Neural progenitor cell (in vitro differentiated cells): Measurements from ENCODE around the gene FBXO46. TPM values are rescaled to one million over a fixed set of nuclear protein-coding genes. Genes with fewer than 3 reads are reported as not detected.
A peak's percentile ranks its signal among the peaks of the same experiment; 100 is the strongest.

Source experiments
- DNase-seq: peaks from one replicate; pipeline ENCODE4 v3.0.0-alpha.2; 2016; ENCODE audit warnings: low spot score
- H2AFZ ChIP-seq: fragments of 200-600 bp; sonication (generic); replicated peaks from 2 replicates; pipeline ENCODE4 v1.6.1; 2016; ENCODE audit warnings: antibody characterized with exemption
- H3F3A ChIP-seq: fragments of 200-600 bp; sonication (generic); 2 replicates; pipeline ENCODE4 v1.6.1; 2016; ENCODE audit warnings: antibody characterized with exemption, low read depth
- H3K27ac ChIP-seq: fragments of 200-600 bp; sonication (generic); 2 replicates; pipeline ENCODE4 v1.5.1; 2016; ENCODE audit warnings: mild to moderate bottlenecking
- H3K27me3 ChIP-seq: fragments of 200-600 bp; sonication (generic); 2 replicates; pipeline ENCODE4 v1.6.1; 2016; ENCODE audit warnings: mild to moderate bottlenecking, moderate library complexity
- H3K36me3 ChIP-seq: fragments of 200-600 bp; sonication (generic); 2 replicates; pipeline ENCODE4 v1.5.1; 2016
- H3K4me1 ChIP-seq: fragments of 200-600 bp; sonication (generic); 2 replicates; pipeline ENCODE4 v1.6.1; 2016; ENCODE audit warnings: mixed run types
- H3K4me2 ChIP-seq: fragments of 200-600 bp; sonication (generic); 2 replicates; pipeline ENCODE4 v1.6.1; 2016
- H3K4me3 ChIP-seq: fragments of 200-600 bp; sonication (generic); 2 replicates; pipeline ENCODE4 v1.5.1; 2016
- H3K79me2 ChIP-seq: fragments of 200-600 bp; sonication (generic); 2 replicates; pipeline ENCODE4 v1.6.1; 2016; ENCODE audit warnings: low read depth
- H3K9ac ChIP-seq: fragments of 200-600 bp; sonication (generic); 2 replicates; pipeline ENCODE4 v1.6.1; 2016
- H3K9me3 ChIP-seq: fragments of 200-600 bp; sonication (generic); 2 replicates; pipeline ENCODE4 v1.5.1; 2016; ENCODE audit warnings: low read depth
- H4K20me1 ChIP-seq: fragments of 200-600 bp; sonication (generic); 2 replicates; pipeline ENCODE4 v1.6.1; 2016; ENCODE audit warnings: low read depth
- H3K27ac Mint-ChIP-seq: 3 replicates; pipeline ENCODE4 v1.8.0; 2021; ENCODE audit warnings: mixed read lengths
- H3K27me3 Mint-ChIP-seq: 2 replicates; pipeline ENCODE4 v1.8.0; 2022; ENCODE audit warnings: low read depth, mild to moderate bottlenecking, inconsistent platforms, moderate library complexity, mixed read lengths; ENCODE audit not compliant: insufficient read depth
- H3K36me3 Mint-ChIP-seq: 3 replicates; pipeline ENCODE4 v1.8.0; 2021; ENCODE audit warnings: mixed read lengths
- H3K4me1 Mint-ChIP-seq: 3 replicates; pipeline ENCODE4 v1.8.0; 2021; ENCODE audit warnings: mixed read lengths
- H3K4me3 Mint-ChIP-seq: 3 replicates; pipeline ENCODE4 v1.8.0; 2021; ENCODE audit warnings: mild to moderate bottlenecking, moderate library complexity, mixed read lengths
- H3K9me3 Mint-ChIP-seq: 3 replicates; pipeline ENCODE4 v1.8.0; 2020; ENCODE audit warnings: mixed read lengths
- EZH2 ChIP-seq: fragments of 200-600 bp; sonication (generic); IDR thresholded peaks from 2 replicates; pipeline ENCODE4 v1.6.1; 2017; ENCODE audit warnings: antibody characterized with exemption, mild to moderate bottlenecking, moderate library complexity
- EZH2phosphoT487 ChIP-seq: fragments of 200-600 bp; sonication (generic); IDR thresholded peaks from 2 replicates; pipeline ENCODE4 v1.6.1; 2017; ENCODE audit warnings: antibody characterized with exemption
- total RNA-seq: library from RNA; depleted of rRNA; stranded (reverse); fragments of >200 nt; gene quantifications from 2 replicates; pipeline ENCODE4 v1.2.3, GENCODE V29; 2015; ENCODE audit warnings: low replicate concordance
- TF ChIP-seq, protein P1 (sequence below): fragments of 200-600 bp; sonication (generic); IDR thresholded peaks from 2 replicates; pipeline ENCODE4 v1.5.1; 2017; ENCODE audit warnings: antibody characterized with exemption, mild to moderate bottlenecking

The FBXO46 gene
- total RNA-seq, 1 donor from 2014 or later: 7.5 TPM

DNA sequence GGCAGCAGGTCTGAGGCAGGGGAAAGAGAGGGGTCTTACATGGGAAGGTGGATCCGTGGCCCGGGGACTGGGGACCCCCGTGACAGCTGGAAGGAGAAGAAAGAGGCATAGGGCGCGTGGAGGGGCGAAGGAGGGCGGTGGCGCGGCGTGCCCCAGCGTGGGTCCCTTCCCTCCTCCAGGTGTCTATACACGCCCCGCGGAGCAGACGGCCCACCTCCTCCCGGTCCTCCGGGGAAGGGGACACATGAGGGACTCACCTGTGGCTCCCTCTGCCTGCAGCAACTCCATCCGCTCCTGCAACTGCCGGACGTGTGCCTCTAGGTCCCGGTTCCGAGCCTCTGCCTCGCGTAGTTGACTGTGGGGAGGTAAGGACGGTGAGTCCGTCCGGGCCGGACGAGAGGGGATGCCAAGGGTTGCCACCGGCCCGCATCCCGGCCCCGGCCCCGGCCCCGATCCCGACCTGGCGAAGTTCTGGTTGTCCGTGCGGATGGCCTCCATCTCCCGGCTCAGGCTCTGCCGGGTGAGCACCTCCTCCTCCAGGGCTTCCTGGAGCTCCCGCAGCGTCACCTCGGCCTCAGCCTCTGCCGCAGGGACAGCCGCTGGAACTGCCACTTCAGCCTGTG is 40.7 kb upstream of the FBXO46 start:
- no peak for DNase-seq
- no peaks in the 10 kb centered on the region for H3K9me3 ChIP-seq
- H3K9me3 Mint-ChIP-seq: no peaks in the 10 kb centered on the region
- H3K36me3 ChIP-seq: no peaks in the 10 kb centered on the region
- H3K4me1 Mint-ChIP-seq: peaks cover 10% of the 10 kb centered on the region
- no peak for TF ChIP-seq EZH2
- TF ChIP-seq, protein P1, sequence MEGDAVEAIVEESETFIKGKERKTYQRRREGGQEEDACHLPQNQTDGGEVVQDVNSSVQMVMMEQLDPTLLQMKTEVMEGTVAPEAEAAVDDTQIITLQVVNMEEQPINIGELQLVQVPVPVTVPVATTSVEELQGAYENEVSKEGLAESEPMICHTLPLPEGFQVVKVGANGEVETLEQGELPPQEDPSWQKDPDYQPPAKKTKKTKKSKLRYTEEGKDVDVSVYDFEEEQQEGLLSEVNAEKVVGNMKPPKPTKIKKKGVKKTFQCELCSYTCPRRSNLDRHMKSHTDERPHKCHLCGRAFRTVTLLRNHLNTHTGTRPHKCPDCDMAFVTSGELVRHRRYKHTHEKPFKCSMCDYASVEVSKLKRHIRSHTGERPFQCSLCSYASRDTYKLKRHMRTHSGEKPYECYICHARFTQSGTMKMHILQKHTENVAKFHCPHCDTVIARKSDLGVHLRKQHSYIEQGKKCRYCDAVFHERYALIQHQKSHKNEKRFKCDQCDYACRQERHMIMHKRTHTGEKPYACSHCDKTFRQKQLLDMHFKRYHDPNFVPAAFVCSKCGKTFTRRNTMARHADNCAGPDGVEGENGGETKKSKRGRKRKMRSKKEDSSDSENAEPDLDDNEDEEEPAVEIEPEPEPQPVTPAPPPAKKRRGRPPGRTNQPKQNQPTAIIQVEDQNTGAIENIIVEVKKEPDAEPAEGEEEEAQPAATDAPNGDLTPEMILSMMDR: no peak
- H3K4me3 ChIP-seq: peak overlapping the region; percentile 77
- H3K79me2 ChIP-seq: peaks cover 23% of the 10 kb centered on the region
- no peaks in the 10 kb centered on the region for H3K27me3 ChIP-seq
- no peak overlapping the region for H3K9ac ChIP-seq
- peaks cover 56% of the 10 kb centered on the region for H3F3A ChIP-seq
- H4K20me1 ChIP-seq: peaks cover 23% of the 10 kb centered on the region
- peak overlapping the region; percentile 78 for H3K4me2 ChIP-seq
- H2AFZ ChIP-seq: no peak overlapping the region
- peaks cover 11% of the 10 kb centered on the region for H3K27me3 Mint-ChIP-seq
- H3K27ac Mint-ChIP-seq: peak overlapping the region; percentile 90
- peak overlapping the region; percentile 79 for H3K4me3 Mint-ChIP-seq
- peaks cover 8% of the 10 kb centered on the region for H3K36me3 Mint-ChIP-seq
- H3K27ac ChIP-seq: no peak overlapping the region
- H3K4me1 ChIP-seq: peaks cover 13% of the 10 kb centered on the region

DNA sequence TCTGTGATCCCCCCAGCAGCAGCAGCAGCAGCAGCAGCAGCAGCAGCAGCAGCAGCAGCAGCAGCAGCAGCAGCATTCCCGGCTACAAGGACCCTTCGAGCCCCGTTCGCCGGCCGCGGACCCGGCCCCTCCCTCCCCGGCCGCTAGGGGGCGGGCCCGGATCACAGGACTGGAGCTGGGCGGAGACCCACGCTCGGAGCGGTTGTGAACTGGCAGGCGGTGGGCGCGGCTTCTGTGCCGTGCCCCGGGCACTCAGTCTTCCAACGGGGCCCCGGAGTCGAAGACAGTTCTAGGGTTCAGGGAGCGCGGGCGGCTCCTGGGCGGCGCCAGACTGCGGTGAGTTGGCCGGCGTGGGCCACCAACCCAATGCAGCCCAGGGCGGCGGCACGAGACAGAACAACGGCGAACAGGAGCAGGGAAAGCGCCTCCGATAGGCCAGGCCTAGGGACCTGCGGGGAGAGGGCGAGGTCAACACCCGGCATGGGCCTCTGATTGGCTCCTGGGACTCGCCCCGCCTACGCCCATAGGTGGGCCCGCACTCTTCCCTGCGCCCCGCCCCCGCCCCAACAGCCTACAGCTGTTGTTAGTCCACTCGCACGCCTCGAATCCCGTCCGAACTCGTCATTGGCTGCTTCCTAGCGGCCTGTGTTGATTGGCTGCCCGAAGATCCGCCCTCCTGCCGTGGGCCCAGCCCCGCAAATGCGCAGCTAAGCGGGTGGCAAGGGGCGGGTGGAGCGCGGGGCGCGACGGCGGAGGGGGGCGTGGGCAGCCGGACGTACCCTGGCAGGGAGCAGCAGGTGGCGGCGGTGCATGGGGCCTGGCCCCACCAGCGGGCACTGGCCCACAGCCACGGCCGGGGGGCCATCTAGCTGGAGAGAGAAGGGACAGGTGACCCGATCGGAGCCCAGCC is 39.8 kb upstream of the FBXO46 start:
- H3K36me3 Mint-ChIP-seq: peaks cover 8% of the 10 kb centered on the region
- Histone ChIP-seq H4K20me1 (peaks cover 26% of the 10 kb centered on the region), H3K9me3 (no peaks in the 10 kb centered on the region), H3K27me3 (no peaks in the 10 kb centered on the region), H3K4me1 (peaks cover 15% of the 10 kb centered on the region), H2AFZ (peak overlapping the region; percentile 74), H3K4me2 (peak overlapping the region; percentile 96), H3K27ac (peak overlapping the region; percentile 91), H3K79me2 (peaks cover 25% of the 10 kb centered on the region), H3K36me3 (no peaks in the 10 kb centered on the region), H3K9ac (no peak overlapping the region), H3F3A (peaks cover 54% of the 10 kb centered on the region), H3K4me3 (peak overlapping the region; percentile 77)
- no peak for TF ChIP-seq EZH2phosphoT487
- TF ChIP-seq, protein P1: peak; percentile 87
- H3K4me3 Mint-ChIP-seq: peak overlapping the region; percentile 97
- H3K27ac Mint-ChIP-seq: peak overlapping the region; percentile 90
- H3K9me3 Mint-ChIP-seq: no peaks in the 10 kb centered on the region
- H3K27me3 Mint-ChIP-seq: peaks cover 10% of the 10 kb centered on the region
- H3K4me1 Mint-ChIP-seq: peaks cover 13% of the 10 kb centered on the region
- peak; percentile 99 for DNase-seq

DNA sequence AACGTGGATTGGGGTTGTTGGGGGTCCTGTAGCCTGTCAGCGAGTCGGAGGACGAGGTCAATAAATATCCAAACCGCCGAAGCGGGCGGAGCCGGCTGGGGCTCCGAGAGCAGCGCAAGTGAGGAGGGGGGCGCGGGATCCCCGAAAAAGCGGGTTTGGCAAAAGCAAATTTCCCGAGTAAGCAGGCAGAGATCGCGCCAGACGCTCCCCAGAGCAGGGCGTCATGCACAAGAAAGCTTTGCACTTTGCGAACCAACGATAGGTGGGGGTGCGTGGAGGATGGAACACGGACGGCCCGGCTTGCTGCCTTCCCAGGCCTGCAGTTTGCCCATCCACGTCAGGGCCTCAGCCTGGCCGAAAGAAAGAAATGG is 39.1 kb upstream of the FBXO46 start:
- no peaks in the 10 kb centered on the region for H3K36me3 ChIP-seq
- H3K4me3 ChIP-seq: peak overlapping the region; percentile 77
- no peaks in the 10 kb centered on the region for H3K9me3 ChIP-seq
- H3K27ac ChIP-seq: peak overlapping the region; percentile 86
- Mint-ChIP-seq H3K9me3 (no peaks in the 10 kb centered on the region), H3K27me3 (peaks cover 10% of the 10 kb centered on the region), H3K4me3 (peak overlapping the region; percentile 97), H3K27ac (peak overlapping the region; percentile 97), H3K4me1 (peaks cover 17% of the 10 kb centered on the region), H3K36me3 (peaks cover 8% of the 10 kb centered on the region)
- H3K4me2 ChIP-seq: peak overlapping the region; percentile 96
- no peaks in the 10 kb centered on the region for H3K27me3 ChIP-seq
- peaks cover 21% of the 10 kb centered on the region for H3K4me1 ChIP-seq
- DNase-seq: peak; percentile 73
- H3F3A ChIP-seq: peaks cover 54% of the 10 kb centered on the region
- peaks cover 25% of the 10 kb centered on the region for H3K79me2 ChIP-seq
- H3K9ac ChIP-seq: no peak overlapping the region
- TF ChIP-seq, protein P1: no peak
- no peak for TF ChIP-seq EZH2phosphoT487
- TF ChIP-seq EZH2: no peak
- H4K20me1 ChIP-seq: peaks cover 26% of the 10 kb centered on the region
- H2AFZ ChIP-seq: no peak overlapping the region
